GM21825 (cell line): ENCODE data around the gene ADORA1.

Experiments
- ATAC-seq: cut with Tn5 transposase; IDR thresholded peaks from one replicate; pipeline ENCODE4 v1.9.1; 2021; ENCODE audit warnings: mild to moderate bottlenecking, moderate library complexity; ENCODE audit not compliant: unreplicated experiment

The ADORA1 gene

GRCh38 chr1:203171341-203172183, 44.0 kb downstream of the ADORA1 start:
- no peak for ATAC-seq

- no peak for ATAC-seq
These were observed 44.9 kb downstream of the ADORA1 start for GRCh38 chr1:203172184-203173010.

- ATAC-seq = no peak
These were observed 45.6 kb downstream of the ADORA1 start for GRCh38 chr1:203173011-203173555.

GRCh38 chr1:203173566-203173965, 46.0 kb downstream of the ADORA1 start:
- peak; percentile 80 for ATAC-seq

GRCh38 chr1:203174324-203174985, 46.9 kb downstream of the ADORA1 start:
- ATAC-seq = no peak

- ATAC-seq = no peak
These were observed 47.8 kb downstream of the ADORA1 start, which contains the start of gene MYBPH for GRCh38 chr1:203175237-203175826. Gene MYBPH (minus strand): TSS chr1:203175826. CDS start chr1:203175755, 71 bp downstream.

GRCh38 chr1:203175827-203176241, 48.3 kb downstream of the ADORA1 start:
- no peak for ATAC-seq

- ATAC-seq = no peak
These were observed 48.9 kb downstream of the ADORA1 start for GRCh38 chr1:203176273-203177035.

- ATAC-seq = no peak
These were observed 49.5 kb downstream of the ADORA1 start for GRCh38 chr1:203177036-203177405.

- ATAC-seq = no peak
These were observed 50.0 kb downstream of the ADORA1 start for GRCh38 chr1:203177470-203178039.

- ATAC-seq = no peak
These were observed 50.6 kb downstream of the ADORA1 start for GRCh38 chr1:203178083-203178482.

GRCh38 chr1:203178821-203179666, 51.5 kb downstream of the ADORA1 start:
- ATAC-seq = no peak

- no peak for ATAC-seq
These were observed 52.1 kb downstream of the ADORA1 start for GRCh38 chr1:203179667-203180005.

GRCh38 chr1:203180611-203181330, 53.2 kb downstream of the ADORA1 start:
- no peak for ATAC-seq

- no peak for ATAC-seq
These were observed 54.3 kb downstream of the ADORA1 start for GRCh38 chr1:203181586-203182386.

- ATAC-seq = no peak
These were observed 54.9 kb downstream of the ADORA1 start for GRCh38 chr1:203182387-203182953.

- ATAC-seq = no peak
These were observed 56.3 kb downstream of the ADORA1 start for GRCh38 chr1:203183828-203184227.
